Liver (tissue), 3 donors: ENCODE measurements around the gene HAPLN2.

Experiments used
- ATF3 ChIP-seq: IDR thresholded peaks from 2 replicates; pipeline ENCODE4 v1.6.1; 2016; ENCODE audit warnings: antibody characterized with exemption
- CTCF ChIP-seq: fragments of 150-350 bp; IDR thresholded peaks from 2 replicates; pipeline ENCODE4 v1.5.1; 2017; ENCODE audit warnings: improper control_type of control experiment, low read depth, low read length; ENCODE audit not compliant: missing input control
- REST ChIP-seq: IDR thresholded peaks from 2 replicates; pipeline ENCODE4 v1.6.1; 2016; ENCODE audit warnings: antibody characterized with exemption, mild to moderate bottlenecking
- ZBTB33 ChIP-seq: IDR thresholded peaks from 2 replicates; pipeline ENCODE4 v1.6.1; 2016; ENCODE audit warnings: antibody characterized with exemption
- donor health status: healthy.
- donor health status: healthy.

GRCh38 chr1:156646738-156647211 lies 27.6 kb downstream of the HAPLN2 start:
- no peak for TF ChIP-seq CTCF
- TF ChIP-seq ATF3 = no peak
- TF ChIP-seq ZBTB33 = no peak
- no peak for TF ChIP-seq REST
